GDM1 (cell line): ENCODE results near the gene USP25.
A peak's percentile ranks its signal among the peaks of the same experiment; 100 is the strongest.

Source experiments
- DNase-seq: peaks from one replicate; lab custom pipeline; 2025; lab: John Stamatoyannopoulos, UW

USP25 gene, protein sequence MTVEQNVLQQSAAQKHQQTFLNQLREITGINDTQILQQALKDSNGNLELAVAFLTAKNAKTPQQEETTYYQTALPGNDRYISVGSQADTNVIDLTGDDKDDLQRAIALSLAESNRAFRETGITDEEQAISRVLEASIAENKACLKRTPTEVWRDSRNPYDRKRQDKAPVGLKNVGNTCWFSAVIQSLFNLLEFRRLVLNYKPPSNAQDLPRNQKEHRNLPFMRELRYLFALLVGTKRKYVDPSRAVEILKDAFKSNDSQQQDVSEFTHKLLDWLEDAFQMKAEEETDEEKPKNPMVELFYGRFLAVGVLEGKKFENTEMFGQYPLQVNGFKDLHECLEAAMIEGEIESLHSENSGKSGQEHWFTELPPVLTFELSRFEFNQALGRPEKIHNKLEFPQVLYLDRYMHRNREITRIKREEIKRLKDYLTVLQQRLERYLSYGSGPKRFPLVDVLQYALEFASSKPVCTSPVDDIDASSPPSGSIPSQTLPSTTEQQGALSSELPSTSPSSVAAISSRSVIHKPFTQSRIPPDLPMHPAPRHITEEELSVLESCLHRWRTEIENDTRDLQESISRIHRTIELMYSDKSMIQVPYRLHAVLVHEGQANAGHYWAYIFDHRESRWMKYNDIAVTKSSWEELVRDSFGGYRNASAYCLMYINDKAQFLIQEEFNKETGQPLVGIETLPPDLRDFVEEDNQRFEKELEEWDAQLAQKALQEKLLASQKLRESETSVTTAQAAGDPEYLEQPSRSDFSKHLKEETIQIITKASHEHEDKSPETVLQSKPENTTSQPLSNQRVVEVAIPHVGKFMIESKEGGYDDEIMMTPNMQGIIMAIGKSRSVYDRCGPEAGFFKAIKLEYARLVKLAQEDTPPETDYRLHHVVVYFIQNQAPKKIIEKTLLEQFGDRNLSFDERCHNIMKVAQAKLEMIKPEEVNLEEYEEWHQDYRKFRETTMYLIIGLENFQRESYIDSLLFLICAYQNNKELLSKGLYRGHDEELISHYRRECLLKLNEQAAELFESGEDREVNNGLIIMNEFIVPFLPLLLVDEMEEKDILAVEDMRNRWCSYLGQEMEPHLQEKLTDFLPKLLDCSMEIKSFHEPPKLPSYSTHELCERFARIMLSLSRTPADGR

DNA sequence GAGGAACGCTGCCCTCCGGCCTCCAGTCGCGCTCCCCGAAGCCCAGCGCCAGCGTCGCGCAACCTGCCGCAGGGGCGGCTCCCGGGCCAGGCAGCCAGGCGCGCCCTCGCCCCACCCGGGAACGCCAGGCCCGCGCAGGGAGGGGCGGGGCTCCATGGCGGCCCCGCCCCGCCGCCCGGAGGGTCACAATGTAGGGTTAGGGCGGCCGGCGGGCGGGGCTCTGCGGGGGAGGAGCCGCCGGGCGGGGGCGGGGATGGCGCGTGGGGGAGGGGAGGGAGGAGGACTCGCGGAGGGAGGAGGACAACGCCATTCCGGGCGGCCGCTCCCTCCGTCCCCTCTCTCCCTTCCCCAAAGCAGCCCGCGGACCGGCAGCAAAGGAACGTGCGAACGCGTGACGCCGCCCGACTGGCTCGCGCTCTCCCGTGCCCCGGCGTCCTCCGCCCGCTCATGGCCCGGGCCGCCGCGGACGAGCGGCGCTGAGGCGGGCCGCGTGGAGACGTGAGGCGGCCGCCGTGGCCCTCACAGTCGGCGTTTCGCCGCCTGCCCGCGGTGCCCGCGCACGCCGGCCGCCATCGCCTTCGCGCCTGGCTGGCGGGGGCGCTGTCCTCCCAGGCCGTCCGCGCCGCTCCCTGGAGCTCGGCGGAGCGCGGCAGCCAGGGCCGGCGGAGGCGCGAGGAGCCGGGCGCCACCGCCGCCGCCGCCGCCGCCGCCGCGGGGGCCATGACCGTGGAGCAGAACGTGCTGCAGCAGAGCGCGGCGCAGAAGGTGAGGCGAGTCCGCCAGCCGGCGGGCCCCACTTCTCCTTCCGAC lies at the start of gene USP25:
Gene USP25 (plus strand): TSS at position 309 of the 810 bp plus-strand sequence. CDS start 412 bp downstream, at position 721.
- DNase-seq = peak; percentile 84

DNA sequence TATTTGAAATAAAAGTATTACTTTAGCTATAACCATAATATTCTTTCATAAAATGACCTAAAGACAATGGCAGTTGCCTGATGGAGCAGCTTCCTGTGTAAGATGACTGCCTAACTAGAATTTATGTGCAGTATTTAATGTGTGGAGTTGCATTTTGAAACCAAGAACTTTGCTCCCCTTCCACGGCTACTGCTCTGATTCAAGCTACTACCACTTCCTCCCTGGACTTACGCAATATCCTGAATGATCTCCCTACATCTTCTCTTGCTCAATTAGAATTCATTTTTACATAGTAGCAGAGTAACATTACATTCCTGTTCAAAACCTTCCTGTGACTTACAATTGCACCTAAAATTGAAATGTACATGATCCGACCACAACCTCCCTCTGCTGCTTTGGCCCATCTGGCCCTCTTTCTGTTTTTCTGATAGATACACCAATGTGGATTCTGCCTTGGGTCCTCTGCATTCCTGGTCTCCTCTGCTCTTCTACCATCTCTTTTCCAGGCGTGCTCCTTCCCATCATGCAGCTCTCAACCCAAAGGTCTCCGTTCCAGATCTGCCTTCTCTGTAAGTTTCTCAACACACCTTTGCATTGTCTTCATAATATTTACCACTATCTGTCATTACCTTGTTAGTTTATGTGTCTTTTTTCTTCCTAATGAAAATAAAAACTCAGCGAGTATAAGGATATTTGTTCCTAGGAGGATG lies 47.4 kb upstream of the USP25 start:
- DNase-seq = peak; percentile 29

DNA sequence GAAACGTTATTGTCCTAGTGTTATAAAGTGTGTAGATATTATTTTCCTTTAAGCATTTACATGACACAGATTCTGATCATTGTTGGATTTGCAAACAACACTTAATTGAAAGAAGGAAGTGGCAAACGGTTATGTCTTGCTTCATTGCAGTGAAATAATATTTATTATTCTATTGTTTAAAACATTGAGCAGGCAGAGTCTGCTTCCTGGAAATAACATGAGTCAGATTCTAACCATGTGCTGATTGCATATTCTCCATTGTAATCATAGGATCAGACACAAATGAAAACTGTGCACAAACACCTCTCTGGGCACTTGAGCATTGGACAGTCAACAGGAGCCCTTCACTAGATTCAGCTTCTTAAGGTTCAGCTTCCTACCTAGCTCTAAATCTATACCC lies 46.8 kb upstream of the USP25 start:
- no peak for DNase-seq

DNA sequence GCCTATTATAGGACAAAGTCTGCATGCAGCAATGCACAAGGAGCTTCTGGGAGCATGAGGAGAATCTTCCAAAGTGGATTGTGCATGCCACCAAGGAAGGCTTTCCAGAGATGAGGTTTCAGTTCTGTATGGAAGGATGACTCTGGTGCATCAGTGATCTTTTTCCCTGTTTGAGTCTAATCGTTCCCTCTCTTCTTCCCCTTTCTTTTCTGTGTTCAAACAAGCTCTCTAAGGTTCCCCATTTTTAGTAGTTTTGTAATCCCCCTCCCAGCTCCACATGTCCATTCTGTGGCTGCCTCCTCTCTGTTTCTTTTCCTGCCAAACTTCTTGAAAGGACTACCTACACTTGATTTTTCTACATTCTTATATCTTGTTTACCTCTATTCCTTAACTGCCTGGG lies 43.3 kb upstream of the USP25 start:
- DNase-seq = peak; percentile 6

DNA sequence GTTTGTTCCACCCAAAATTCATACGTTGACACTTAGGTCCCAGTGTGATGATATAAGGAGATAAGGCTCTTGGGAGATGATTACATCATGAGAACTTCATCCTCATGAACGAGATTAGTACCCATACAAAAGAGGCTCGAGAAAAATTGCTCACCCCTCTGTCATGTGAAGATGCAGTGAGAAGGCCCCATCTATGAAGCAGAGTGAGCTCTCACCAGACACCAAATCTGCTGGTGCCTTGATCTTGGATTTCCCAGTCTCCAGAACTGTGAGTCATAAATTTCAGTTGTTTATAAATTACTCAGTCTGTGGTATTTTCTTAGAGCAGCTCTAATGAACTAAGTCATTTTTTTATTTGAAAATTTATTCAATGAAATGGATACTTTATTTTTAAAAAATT lies 42.6 kb upstream of the USP25 start:
- no peak for DNase-seq

DNA sequence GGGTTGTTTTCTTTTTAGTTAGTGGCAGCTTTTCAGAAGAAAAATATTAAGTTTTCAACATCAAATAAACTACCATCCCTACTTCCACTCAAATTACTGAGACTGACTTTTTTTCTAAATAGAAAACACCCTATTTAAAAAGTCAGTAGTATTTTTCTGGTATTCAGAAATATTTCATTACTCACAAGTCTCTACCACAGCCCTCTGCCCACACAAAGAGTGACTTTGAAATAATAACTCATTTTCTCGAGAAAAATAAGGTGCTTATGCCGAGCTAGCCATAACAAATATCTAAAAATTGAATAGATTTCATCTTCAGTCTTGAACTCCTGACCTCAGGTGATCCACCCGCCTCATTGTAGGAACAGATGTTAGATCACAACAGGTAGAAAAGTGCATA lies 41.8 kb upstream of the USP25 start:
- DNase-seq = no peak

DNA sequence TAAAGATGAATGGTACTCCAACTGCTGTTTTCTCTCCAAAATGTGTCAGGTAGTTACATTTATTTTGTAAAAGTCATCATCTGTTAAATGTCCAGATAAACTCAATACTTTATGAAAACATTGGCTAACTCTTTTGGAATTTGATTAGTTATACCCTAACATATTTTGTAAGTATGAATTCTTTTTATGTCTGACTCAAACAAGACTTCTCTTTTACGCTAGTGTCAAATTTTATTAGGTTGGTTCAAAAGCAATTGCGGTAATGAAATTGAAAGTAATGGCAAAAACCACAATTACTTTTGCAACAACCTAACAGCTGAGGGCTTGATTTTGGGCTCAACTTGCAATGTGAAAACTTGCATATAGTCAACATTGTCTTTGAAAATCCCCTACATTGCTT lies 41.0 kb upstream of the USP25 start:
- DNase-seq = no peak

DNA sequence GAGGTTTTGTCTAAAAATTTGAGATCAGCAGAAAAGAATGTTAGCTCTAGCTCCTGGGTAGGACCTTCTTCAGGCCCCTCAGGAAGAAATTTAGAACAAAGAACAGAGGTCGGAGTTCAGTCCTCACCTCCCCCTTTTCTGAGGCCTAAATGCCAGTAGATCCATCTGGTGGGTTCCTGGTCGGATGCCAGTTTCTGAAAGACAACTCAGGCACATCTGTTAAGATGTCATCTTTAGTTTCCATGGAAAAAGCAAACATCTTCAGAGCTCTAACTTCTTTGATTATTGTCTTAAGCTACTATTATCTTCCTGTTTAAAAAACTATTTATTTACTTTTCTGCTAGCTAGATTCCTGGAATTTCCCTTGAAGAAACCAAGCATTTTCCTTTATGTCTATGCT lies 37.1 kb upstream of the USP25 start:
- DNase-seq = no peak

DNA sequence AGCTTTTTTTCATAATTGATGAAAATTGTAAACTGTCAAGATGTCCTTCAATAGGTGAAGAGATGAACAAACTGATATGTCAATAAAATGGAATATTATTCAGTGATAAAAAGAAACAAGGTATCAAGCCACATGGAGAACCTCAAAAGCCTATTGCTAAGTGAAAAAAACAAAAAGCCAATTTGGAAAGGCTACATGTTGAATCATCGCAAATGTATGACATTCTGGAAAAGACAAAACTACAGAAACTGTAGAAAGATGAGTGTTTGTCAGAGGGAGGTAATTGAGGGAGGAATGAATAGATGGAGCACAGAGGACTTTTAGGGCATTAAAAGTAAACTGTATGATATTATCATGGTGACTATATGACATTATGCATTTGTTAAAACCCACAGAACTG lies 34.5 kb upstream of the USP25 start:
- no peak for DNase-seq

DNA sequence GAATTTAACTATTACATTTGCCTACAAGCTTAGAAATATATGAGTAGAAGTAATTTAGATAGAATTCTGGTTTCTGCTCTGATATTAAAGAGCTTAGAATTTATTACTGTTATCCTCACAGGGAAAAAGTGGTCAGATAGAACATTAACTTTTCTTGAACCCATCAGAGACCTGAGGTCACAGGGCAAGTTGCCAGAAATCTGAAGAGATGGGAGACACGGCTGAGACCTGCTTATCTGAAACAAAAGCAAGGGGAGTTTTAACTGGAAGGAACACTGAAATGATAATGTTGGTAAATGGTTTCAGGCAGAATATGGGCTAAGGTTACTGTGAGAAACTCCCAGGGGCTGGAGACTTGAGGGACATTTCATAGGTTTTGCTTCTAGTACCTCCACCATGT lies 28.0 kb upstream of the USP25 start:
- DNase-seq = no peak

DNA sequence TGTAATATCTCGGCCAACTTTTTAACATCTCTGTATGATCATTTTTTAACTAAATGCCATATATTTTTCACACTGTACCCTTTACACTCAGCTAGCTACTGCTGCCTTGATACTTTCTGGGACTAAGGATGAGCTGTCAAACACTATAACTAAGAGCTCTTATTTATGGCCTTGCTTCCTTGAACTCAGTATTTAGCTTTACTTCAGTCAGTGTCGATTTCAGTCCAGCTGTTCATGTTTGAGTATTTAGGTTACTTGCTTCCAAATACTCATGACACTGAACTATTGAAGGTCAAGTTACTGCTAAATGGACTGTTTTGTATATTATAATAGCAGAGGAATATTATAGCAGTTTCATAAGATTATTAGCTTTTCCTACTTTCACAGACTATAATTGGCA lies 25.9 kb upstream of the USP25 start:
- DNase-seq = no peak

DNA sequence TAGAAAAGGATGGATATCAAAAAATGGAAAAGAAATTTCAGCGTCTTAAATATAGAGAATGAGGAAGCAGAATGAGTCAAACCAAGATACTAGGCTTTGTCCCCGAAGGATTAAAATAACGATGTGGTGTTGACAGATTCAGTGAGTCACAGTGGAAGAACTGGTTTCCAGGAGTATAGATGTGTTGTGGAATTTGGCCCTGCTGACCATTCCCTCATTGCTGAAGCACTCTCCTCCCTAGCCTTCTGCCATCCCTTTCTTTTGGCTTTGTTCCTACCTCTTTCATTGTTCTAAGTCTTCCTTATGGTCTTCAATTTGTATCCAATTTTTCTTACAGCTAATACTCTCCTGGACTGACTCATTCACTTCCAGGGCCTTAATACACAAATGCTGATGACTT lies 23.1 kb upstream of the USP25 start:
- no peak for DNase-seq

DNA sequence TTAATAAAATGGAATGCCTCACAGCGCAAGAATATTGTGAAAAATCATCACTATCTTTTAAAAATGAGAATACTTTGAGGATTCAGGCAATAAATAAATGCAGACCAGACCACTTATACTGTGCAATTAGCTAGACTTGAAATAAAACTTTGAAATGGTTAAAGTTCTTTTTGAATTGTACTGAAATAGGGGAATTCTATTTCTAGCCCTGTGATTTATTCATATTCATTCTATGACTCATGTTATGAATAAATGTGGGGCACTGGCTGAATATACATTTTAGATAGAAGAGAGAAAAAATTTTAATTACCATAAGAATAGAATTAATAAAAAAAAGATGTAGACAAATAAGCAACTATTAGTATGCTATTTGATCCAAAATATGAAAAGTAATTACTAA lies 16.4 kb upstream of the USP25 start:
- no peak for DNase-seq

DNA sequence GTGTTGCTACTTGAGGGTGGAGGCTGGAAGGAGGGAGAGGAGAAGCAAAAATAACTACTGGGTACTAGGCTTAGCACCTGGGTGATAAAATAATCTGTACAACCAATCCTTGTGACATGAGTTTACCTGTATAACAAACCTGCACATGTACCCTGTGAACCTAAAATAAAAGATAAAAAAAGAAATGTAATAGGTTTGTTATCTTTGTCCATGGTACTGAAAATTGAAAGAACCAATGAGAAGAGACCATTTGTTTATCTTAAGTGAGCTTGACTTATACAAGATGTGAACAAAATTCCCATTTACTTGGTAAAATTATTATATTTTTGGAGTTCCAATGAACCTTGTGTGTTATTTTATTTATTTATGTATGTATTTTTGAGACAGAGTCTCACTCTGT lies 11.1 kb upstream of the USP25 start:
- no peak for DNase-seq

DNA sequence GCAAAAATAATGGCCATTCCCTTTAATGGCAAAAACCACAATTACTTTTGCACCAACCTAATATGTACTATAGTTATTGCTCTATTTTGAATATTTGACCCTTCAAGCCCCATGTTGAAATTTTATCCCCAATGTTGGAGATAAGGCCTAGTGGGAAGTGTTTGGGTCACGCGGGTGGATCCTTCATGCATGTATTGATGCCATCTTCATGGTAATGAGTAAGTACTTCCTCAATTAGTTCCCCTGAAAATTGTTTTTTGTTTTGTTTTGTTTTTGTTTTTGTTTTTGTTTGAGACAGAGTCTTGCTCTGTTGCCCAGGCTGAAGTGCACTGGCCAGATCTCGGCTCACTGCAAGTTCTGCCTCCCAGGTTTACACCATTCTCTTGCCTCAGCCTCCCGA lies 9.8 kb upstream of the USP25 start:
- no peak for DNase-seq

DNA sequence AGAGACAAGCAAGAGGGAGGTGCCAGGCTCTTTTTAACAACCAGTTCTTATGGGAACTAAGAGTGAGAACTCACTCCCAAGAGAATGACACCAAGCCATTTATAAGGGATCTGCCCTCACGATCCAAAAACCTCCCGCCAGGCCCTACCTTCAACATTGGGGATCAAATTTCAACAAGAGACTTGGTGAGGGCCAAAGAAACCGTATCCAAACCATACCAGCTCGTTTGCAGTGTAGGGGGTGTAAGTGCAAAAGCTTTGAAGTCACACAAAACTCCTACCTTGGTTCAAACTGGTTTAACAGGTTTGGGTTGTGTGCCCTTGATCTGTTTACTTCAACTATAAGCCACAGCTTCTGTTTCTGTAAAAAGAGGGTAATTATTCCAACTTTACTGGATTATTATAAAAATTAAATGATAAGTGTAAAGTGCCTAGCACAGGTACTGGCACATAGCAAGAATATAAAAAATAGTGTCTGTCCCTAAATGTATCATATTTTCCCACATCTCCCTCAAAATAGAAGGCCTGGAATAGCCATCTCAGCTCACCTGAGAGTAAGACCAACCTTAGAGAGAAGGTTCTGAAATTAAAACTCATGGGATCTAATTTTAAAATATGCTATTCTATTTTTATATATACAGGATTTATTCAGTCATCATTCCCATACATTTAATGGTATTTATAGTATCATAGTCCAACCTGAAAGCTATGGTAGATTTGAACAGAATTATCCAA lies 7.0 kb upstream of the USP25 start:
- no peak for DNase-seq

DNA sequence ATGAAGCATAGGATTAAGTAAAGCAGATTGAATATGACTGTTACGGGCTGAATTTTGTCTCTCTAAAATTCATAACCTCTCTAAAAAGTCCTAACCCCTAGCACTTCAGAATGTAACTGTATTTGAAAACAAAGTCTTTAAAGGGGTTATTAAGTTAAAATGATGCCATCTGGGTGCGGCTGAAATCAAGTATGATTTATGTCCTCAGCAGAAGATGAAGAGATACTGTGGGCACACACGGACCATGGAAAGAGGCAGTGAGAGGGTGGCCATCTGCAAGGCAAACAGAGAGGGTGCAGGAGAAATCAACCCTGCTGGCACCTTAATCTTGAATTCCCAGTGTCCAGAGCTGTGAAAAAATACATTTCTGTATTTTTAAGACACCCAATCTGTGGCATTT lies 3.8 kb upstream of the USP25 start:
- DNase-seq = no peak

DNA sequence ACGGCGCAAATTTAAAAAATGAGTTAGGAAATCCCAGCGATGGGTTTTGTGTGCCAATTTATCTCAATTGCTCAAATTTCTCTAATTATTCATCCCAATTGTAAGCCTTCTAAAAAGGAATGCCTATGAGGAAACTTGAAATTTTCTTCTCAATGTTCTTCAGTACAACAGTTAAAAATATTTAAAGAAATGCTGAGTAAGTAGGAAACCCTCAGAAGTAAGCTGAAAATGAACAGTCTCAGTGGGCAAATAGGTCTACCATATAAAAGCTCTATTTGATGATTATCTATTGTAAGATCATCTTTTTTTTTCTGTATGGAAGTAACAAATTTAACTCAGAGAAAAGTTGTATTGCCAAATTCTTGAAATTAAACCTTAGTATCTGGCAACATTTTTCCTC lies 1.7 kb upstream of the USP25 start:
- DNase-seq = no peak

DNA sequence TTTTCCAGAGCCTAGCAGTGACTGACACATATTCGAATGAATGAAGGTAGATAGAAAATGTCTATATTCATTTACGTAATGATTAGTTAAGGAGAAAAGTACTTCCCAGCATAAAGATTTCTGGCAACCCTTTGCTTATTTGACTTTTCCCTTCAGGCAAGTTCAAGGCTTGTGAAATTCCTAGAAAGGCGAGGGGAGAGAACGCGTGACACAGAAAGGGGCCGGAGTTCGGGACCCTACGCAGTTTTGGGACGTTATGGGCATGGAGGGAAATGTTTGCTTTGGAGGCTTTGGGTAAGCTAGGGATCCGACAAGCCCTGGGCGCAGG lies 472 bp upstream of the USP25 start:
- no peak for DNase-seq

DNA sequence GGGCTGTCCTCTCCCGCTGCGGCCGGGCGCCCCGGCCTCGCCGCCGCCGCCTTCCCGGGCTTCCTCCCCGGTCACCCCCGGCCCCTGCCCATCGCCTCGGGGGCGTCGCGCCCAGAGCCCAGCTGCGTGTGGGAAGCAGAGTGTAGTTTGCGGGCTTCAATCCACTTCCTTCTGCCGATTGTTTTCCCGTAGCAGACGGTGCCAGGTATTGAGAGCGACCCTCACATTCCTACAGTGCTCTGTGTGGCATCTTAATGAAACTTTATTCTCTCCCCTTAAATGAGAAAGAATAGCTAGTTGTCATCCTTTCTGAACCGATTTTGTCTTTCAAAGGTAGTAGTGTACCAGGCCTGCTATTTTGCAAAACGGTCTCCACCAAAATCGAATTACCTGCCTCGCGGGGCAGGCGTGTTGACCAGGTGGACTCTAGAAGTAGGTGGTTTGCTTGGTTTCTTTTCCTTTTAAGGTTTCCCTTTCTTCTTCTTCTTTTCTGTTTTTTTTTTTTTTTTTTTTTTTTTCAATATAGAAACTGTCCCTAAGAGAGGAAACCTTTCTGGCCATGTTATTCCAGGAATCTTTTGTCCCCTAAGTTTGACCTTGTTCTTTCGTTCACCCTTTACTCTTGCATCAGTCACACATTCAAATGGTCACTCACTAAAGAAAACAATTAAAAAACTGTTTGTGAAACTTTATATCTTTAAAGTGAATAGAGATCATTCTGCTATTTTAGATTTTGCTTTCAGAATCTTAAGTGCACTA lies 881 bp downstream of the USP25 start:
- DNase-seq = no peak
